Activated T-helper 1 cell treated with anti-CD3 and anti-CD28 coated beads, Interleukin-12 subunit alpha, Interleukin-12 subunit beta, Interleukin-2, Interleukin-4 antibody, amounts not matched to agents 30 ng/mL and 10 ng/mL and 1 ng/mL, durations not matched to agents 14 hours and 24 hours and 36 hours (primary cell): ENCODE data around the gene MYH16. TPM values are rescaled to one million over a fixed set of nuclear protein-coding genes. Genes with fewer than 3 reads are reported as not detected.

Source experiments
- DNase-seq: peaks from one replicate; pipeline ENCODE4 v3.0.0; 2021; ENCODE audit warnings: low spot score
- H3K27ac Mint-ChIP-seq: one replicate; pipeline ENCODE4 v1.8.0; 2021; ENCODE audit warnings: mild to moderate bottlenecking, mixed read lengths
- H3K27me3 Mint-ChIP-seq: one replicate; pipeline ENCODE4 v1.8.0; 2022; ENCODE audit warnings: mild to moderate bottlenecking, moderate library complexity, mixed read lengths; ENCODE audit not compliant: insufficient read depth
- H3K36me3 Mint-ChIP-seq: one replicate; pipeline ENCODE4 v1.8.0; 2021; ENCODE audit warnings: low read depth, mixed read lengths
- H3K4me1 Mint-ChIP-seq: one replicate; pipeline ENCODE4 v1.8.0; 2021; ENCODE audit warnings: low read depth, mixed read lengths
- H3K4me3 Mint-ChIP-seq: one replicate; pipeline ENCODE4 v1.8.0; 2021; ENCODE audit warnings: mild to moderate bottlenecking, moderate library complexity, mixed read lengths
- H3K9me3 Mint-ChIP-seq: one replicate; pipeline ENCODE4 v1.8.0; 2021; ENCODE audit warnings: mixed read lengths
- intact Hi-C: fragments of 100-400 bp; cut with micrococcal nuclease; formaldehyde crosslinking; loops from one replicate; pipeline ENCODE4 v1.15.1; 2024
- total RNA-seq: library from RNA; stranded (reverse); gene quantifications from 2 replicates; pipeline ENCODE4 v1.2.3, GENCODE V29; 2022

MYH16 gene
- total RNA-seq, 1 donor from 2014 or later, result not detected

DNA sequence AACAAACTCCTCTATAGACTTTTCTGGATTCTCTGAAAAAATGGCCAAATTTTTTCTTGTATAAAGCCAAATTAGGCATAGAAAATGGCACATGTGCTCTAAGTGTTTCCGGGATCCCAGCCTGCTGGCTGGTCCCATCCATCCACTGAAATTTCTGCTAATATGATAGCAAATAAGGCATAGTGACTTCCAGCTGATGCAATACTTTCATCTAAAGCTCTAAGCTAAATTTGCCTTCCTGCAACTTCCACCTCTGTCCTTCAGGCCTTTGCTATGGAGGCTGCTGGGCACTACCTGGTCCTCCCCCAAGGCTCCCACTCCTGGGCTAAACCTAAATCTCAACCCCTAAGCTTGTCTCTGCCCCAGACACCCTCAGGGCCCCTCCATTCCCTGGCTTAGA is 20.5 kb downstream of the MYH16 start:
- no peak for DNase-seq
- Mint-ChIP-seq H3K27me3 (no peaks in the 10 kb centered on the region), H3K9me3 (no peaks in the 10 kb centered on the region), H3K4me3 (no peak overlapping the region), H3K36me3 (no peaks in the 10 kb centered on the region), H3K27ac (no peak overlapping the region), H3K4me1 (no peaks in the 10 kb centered on the region)
- intact Hi-C loops, result no loop called here

DNA sequence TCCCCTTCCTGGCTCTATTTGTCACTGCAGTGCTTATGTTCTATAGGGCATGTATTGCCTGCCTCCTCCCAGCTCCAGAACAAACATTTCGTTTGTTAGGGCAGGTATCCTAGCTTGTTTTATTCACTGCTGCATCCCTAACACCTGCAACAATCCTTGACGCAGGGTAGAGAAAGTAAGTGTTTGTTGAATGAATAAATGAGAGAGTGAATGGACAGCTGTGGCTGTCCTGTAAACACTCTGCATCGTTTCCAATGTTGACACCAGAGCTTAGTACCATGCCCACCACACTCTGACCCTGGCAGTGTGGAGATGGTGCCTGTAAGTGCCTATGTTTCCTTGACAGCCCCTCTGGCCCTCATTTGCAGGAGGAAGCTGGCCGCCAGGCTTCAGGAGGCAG is 21.0 kb downstream of the MYH16 start:
- Mint-ChIP-seq H3K36me3 (no peaks in the 10 kb centered on the region), H3K4me1 (no peaks in the 10 kb centered on the region), H3K4me3 (no peak overlapping the region), H3K27me3 (no peaks in the 10 kb centered on the region), H3K27ac (no peak overlapping the region), H3K9me3 (no peaks in the 10 kb centered on the region)
- intact Hi-C loops, result no loop called here
- DNase-seq, result no peak

DNA sequence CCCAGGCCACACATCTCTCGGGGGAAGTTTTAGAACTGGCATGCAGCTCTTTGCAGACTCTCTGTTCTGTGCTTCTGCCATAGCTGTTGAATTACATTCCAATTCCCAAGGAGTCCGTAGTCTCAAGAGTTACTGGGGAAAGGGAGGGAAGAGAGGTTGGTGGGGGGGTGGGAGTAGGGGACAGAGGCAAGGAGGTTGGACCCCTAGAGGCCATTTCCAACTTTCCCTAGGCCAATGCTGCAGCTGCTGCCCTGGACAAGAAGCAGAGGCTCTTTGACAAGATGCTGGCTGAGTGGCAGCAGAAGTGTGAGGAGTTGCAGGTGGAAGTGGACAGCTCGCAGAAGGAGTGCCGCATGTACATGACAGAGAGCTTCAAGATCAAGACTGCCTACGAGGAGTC is 23.8 kb downstream of the MYH16 start:
- intact Hi-C loops, result no loop called here
- H3K9me3 Mint-ChIP-seq, result no peaks in the 10 kb centered on the region
- H3K36me3 Mint-ChIP-seq, result no peaks in the 10 kb centered on the region
- H3K4me3 Mint-ChIP-seq, result no peak overlapping the region
- DNase-seq, result no peak
- no peak overlapping the region for H3K27ac Mint-ChIP-seq
- no peaks in the 10 kb centered on the region for H3K4me1 Mint-ChIP-seq
- no peaks in the 10 kb centered on the region for H3K27me3 Mint-ChIP-seq

DNA sequence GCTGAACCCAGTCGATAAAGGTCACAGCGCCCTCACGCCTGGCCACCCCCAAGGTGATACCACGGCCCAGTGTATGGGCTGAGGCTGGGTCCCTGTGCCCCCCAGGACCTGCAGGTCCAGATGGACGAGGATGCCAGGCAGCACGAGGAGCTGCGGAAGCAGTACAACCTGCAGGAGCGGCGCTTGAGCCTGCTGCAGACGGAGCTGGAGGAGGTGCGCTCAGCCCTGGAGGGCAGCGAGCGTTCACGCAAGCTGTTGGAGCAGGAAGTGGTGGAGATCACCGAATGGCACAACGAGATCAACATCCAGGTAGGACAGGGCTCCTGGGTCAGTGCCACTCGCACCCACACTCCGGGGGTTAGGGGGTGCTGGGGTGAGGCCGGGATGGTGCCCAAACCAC is 28.9 kb downstream of the MYH16 start:
- Mint-ChIP-seq H3K4me3 (no peak overlapping the region), H3K9me3 (no peaks in the 10 kb centered on the region), H3K36me3 (no peaks in the 10 kb centered on the region), H3K4me1 (no peaks in the 10 kb centered on the region), H3K27me3 (peaks cover 3% of the 10 kb centered on the region), H3K27ac (no peak overlapping the region)
- no peak for DNase-seq
- intact Hi-C loops, result no loop called here

DNA sequence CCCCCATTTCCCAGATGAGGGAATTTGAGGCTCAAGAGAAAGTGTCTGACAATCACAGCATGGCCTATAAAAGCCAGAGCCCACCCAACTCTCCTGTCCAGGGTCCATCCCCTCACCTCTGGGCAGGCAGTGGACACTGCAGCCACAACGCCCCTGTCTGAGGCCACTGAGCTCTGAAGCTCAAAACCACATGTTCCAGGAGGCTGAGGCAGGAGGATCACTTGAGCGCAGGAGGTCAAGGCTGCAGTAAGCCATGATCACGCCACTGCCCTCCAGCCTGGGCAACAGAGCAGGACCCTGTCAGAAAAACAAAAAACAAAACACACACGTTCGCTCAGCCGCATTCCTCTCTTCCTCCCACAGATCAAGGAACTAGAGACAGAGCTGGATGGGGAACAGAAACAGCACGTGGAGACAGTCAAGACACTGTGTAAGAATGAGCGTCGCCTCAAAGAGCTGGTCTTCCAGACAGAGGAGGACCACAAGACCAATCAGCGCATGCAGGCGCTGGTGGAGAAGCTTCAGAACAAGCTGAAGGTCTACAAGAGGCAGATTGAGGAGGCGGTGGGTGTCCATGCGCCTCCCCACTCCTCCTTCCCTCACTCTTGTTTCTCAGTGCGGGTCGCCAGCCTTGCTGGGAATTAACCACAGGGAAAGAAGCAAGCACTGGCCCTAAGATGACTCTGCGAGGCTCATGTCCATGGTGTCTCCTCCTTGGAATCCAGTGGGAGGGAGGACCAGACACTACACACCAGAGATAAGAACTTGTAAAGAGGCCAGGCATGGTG is 33.0 kb downstream of the MYH16 start:
- no peak for DNase-seq
- Mint-ChIP-seq H3K4me1 (no peaks in the 10 kb centered on the region), H3K9me3 (peaks cover 3% of the 10 kb centered on the region), H3K27ac (no peak overlapping the region), H3K27me3 (peaks cover 13% of the 10 kb centered on the region), H3K4me3 (no peak overlapping the region), H3K36me3 (no peaks in the 10 kb centered on the region)
- intact Hi-C loops, result no loop called here

DNA sequence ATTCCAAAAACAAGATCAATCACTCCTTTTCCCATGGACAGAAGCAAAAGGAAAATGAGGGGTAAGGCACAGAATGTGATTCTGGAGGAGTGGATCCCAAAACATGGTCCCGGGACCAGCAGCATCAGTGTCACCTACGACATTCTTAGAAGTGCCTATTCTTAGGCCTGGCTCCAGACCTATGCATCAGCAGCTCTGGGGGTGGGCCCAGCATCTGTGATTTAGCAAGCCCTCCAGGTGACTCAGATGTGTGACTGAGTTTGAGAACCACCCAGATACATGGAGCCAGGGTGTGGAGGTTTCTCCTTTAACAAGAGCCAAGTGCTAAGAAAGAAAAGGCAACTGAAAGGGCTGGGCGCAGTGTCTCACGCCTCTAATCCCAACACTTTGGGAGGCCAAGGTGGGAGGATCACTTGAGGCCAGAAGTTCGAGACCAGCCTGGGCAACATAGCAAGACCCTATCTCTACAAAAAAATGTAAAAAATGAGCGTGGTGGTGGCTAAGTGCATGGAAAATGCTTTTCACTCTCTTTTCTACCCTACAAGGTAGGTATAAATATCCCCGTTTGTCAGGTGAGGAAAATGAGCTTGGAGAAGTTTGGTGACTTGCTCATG is 35.9 kb downstream of the MYH16 start:
- Mint-ChIP-seq H3K27ac (no peak overlapping the region), H3K36me3 (no peaks in the 10 kb centered on the region), H3K27me3 (peaks cover 23% of the 10 kb centered on the region), H3K9me3 (peaks cover 3% of the 10 kb centered on the region), H3K4me1 (peaks cover 8% of the 10 kb centered on the region), H3K4me3 (no peak overlapping the region)
- intact Hi-C loops, result no loop called here
- DNase-seq, result no peak

DNA sequence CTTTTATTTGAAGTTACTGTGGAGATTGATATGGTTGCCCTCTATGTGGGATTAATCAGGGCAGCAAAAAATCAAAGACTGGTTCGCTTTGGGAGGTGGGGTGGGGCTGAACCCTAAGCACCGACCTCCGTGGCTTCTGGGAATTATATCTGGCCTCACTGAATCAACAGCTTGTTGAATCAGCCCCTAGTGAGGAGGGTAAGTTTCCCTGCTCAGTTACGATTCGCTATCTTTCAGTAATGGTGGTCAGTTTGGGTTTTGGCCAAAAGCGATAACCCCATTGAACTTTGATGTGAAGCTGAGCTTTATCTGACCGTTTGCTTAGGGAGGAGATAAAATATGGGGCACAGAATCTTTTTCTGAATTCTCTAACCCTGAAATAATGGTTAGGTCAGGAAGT is 36.5 kb downstream of the MYH16 start:
- peaks cover 21% of the 10 kb centered on the region for H3K27me3 Mint-ChIP-seq

DNA sequence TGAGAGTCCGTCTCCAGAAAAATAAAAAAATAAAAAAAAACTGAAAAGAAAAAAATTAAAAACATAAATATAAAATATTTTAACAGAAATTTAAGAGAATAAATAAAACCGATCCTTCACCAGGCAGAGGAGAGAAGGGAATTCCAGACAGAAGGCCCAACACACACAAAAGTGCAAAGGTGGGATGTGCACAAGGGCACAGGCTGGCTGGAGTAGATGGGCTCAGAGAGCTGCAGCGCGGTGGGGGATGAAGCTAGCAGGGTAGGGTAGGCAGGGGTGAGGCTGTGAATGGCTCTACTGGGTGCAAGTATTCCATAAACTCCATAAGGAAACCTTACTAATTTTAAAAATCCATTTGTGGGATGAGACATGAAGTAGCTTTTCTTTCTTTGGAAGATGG is 37.4 kb downstream of the MYH16 start:
- no peak for DNase-seq
- H3K9me3 Mint-ChIP-seq, result peaks cover 3% of the 10 kb centered on the region
- no peak overlapping the region for H3K4me3 Mint-ChIP-seq
- H3K36me3 Mint-ChIP-seq, result no peaks in the 10 kb centered on the region
- intact Hi-C loops, result no loop called here
- H3K27ac Mint-ChIP-seq, result no peak overlapping the region
- peaks cover 21% of the 10 kb centered on the region for H3K4me1 Mint-ChIP-seq
- H3K27me3 Mint-ChIP-seq, result peaks cover 21% of the 10 kb centered on the region

More for the DNA sequence above, 36.5 kb downstream of the MYH16 start:
- no peak for DNase-seq
- Mint-ChIP-seq H3K9me3 (peaks cover 3% of the 10 kb centered on the region), H3K27ac (no peak overlapping the region), H3K36me3 (no peaks in the 10 kb centered on the region), H3K4me3 (no peak overlapping the region), H3K4me1 (peaks cover 14% of the 10 kb centered on the region)
- intact Hi-C loops, result no loop called here

DNA sequence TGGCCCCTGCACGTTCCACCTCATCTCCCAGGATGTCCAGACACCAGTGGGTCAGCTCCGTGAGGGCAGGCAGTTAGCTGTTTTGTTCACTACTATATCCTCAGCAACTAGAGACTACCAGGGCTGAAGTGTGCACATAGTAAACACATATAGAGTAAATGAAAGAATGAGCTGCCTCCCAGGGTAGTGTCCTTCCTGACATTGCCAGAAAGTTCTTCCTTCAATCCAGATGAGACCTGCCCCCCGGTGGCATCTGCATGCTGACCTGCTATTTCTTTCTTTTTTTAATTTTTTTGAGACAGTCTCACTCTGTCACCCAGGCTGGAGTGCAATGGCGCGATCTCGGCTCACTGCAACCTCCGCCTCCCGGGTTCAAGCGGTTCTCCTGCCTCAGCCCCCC is 39.1 kb downstream of the MYH16 start:
- no peak for DNase-seq
- no peak overlapping the region for H3K27ac Mint-ChIP-seq
- peaks cover 3% of the 10 kb centered on the region for H3K9me3 Mint-ChIP-seq
- H3K36me3 Mint-ChIP-seq, result no peaks in the 10 kb centered on the region
- H3K4me3 Mint-ChIP-seq, result no peak overlapping the region
- intact Hi-C loops, result loop anchor here (2.0 kb wide), 1 partner anchor 167 kb away; the partner anchor contains the start of gene SMURF1
- H3K4me1 Mint-ChIP-seq, result peaks cover 21% of the 10 kb centered on the region
- H3K27me3 Mint-ChIP-seq, result peaks cover 21% of the 10 kb centered on the region

DNA sequence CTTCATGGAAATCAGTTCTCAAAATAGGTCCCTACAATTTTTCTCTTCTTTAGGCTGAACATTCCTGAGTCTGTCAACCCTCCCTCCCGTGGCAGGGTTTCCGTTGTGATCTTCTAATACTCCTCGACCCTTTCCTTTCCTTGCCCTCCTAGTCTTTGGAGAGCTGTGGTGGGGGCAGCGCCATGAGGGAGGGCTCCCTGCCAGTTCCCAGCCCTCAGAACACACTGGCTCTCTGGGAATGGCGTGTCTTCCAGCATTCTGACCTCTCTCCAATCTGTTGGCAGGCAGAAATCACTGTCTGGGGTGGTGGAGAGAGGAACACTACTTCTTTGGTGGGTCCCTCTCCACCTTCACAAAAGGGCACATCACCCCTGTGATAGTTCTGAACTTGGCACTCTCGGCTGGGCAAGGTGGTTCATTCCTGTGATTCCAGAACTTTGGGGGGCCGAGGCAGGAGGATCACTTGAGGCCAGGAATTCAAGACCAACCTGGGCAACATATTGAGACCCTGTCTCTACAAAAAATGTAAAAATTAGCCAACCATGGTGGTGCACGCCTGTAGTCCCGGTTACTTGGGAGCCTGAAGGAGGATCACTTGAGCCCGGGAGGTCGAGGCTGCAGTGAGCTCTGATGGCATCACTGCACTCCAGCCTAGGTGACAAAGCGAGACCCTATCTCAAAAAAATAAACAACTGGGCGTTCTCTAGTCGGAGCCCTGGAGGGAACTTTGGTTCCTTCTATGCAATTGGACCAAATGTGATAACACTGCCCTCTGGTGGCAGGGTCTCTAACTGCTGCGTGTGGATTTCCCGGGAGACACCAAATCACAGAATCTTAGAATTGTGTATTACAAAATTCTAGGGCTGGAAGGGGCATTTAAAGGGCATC is 39.9 kb downstream of the MYH16 start:
- DNase-seq, result peak; percentile 53
- intact Hi-C loops, result loop anchor here (1.0 to 2.0 kb wide), 3 partner anchors 14 to 272 kb away; partner anchors contain the start of gene SMURF1
- H3K4me1 Mint-ChIP-seq, result peaks cover 21% of the 10 kb centered on the region
- H3K9me3 Mint-ChIP-seq, result peaks cover 3% of the 10 kb centered on the region
- peaks cover 21% of the 10 kb centered on the region for H3K27me3 Mint-ChIP-seq
- H3K36me3 Mint-ChIP-seq, result no peaks in the 10 kb centered on the region
- no peak overlapping the region for H3K27ac Mint-ChIP-seq
- H3K4me3 Mint-ChIP-seq, result no peak overlapping the region

DNA sequence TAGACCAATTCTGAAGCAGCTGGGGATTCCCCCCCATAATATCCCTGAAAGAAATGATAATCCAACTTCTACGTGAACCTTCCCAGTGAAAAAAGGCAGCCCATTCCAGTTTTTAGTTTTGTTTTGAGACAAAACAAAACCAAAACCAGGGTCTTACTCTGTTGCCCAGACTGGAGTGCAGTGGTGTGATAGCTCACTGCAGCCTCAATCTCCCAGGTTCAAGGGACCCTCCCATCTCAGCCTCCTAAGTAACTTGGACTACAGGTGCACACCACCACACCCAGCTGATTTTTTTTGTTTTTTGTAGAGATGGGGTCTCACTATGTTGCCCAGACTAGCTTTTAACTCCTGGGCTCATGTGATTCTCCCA is 40.5 kb downstream of the MYH16 start:
- intact Hi-C loops, result loop anchor here (1.0 to 2.0 kb wide), 3 partner anchors 13 to 273 kb away; partner anchors contain the start of gene SMURF1
- no peak for DNase-seq
- Mint-ChIP-seq H3K4me1 (peaks cover 21% of the 10 kb centered on the region), H3K9me3 (peaks cover 3% of the 10 kb centered on the region), H3K27me3 (peaks cover 26% of the 10 kb centered on the region), H3K27ac (no peak overlapping the region), H3K4me3 (no peak overlapping the region), H3K36me3 (no peaks in the 10 kb centered on the region)

DNA sequence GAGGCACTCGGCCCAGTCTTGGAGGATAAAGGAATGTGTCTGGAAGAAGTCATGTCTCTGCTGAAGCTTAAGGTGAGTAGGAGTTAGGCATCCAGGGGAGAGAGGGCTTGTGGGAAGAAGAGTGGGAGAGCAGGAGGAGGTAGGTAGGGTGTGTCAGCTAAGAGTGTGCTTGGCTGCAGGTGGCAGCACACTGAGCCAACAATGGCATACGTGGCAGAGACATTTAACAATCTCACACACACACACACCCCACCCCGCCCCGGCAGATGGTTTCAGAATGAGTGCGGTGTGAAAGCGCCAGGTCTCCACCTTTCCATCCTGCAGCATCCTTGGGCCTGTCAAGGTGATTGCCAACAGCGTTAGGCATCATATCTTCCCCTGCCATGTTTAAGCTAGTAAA is 41.9 kb downstream of the MYH16 start:
- H3K9me3 Mint-ChIP-seq, result peaks cover 3% of the 10 kb centered on the region
- H3K36me3 Mint-ChIP-seq, result no peaks in the 10 kb centered on the region
- intact Hi-C loops, result no loop called here
- H3K4me3 Mint-ChIP-seq, result no peak overlapping the region
- DNase-seq, result peak; percentile 40
- peak overlapping the region; percentile 59 for H3K27ac Mint-ChIP-seq
- peaks cover 21% of the 10 kb centered on the region for H3K4me1 Mint-ChIP-seq
- H3K27me3 Mint-ChIP-seq, result peaks cover 23% of the 10 kb centered on the region

DNA sequence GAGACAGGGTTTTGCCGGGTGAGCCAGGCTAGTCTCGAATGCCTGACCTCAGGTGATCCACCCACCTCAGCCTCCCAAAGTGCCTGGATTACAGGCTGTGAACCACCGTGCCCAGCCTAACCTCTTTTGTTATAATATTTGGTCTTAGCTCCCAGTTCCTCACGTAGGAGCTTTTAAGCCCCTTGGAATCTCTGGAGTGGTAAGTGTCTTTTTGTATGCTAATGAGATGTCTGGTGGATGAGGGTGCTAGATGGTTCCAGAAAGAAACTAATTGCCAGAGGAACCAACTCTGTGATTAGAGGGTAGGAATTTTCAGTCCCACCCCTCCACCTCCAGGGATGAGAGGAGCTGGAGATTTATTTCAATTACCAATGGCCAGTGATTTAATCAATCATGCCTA is 47.7 kb downstream of the MYH16 start:
- no peaks in the 10 kb centered on the region for H3K36me3 Mint-ChIP-seq
- DNase-seq, result no peak
- no peak overlapping the region for H3K27ac Mint-ChIP-seq
- H3K9me3 Mint-ChIP-seq, result no peaks in the 10 kb centered on the region
- intact Hi-C loops, result no loop called here
- H3K4me3 Mint-ChIP-seq, result no peak overlapping the region
- H3K27me3 Mint-ChIP-seq, result peaks cover 15% of the 10 kb centered on the region
- no peaks in the 10 kb centered on the region for H3K4me1 Mint-ChIP-seq
